ENCODE data around the gene OR4N2. TPM values are rescaled to one million over a fixed set of nuclear protein-coding genes. Genes with fewer than 3 reads are reported as not detected.

OR4N2 gene
- total and polyA plus RNA-seq, 10 of the 15 experiments (the other 5 are each of a cell fraction or from before 2014, with no cell fraction given), result not detected

GRCh38 chr14:19878029-19878642, 74.6 kb downstream of the OR4N2 start:
- DNase-seq (ENCODE audit: low read depth, low spot score) (no peak), FAIRE-seq (no peak), ATAC-seq (no peak)
- H3K27ac ChIP-seq (ENCODE audit: control insufficient read depth, insufficient read depth), result no peak overlapping the region
- H2AFZ ChIP-seq (ENCODE audit: control insufficient read depth, low read depth, low read length), result no peak overlapping the region
- no peak overlapping the region for H3K4me2 ChIP-seq (ENCODE audit: control insufficient read depth, insufficient read depth)
- no peaks in the 10 kb centered on the region for H3K4me1 ChIP-seq (ENCODE audit: control insufficient read depth, insufficient read depth, low read length)
- no TSS peak for BruUV-seq (replicated peaks)
- no peak overlapping the region for H3K4me3 ChIP-seq
- no peaks in the 10 kb centered on the region for H3K36me3 ChIP-seq (ENCODE audit: control insufficient read depth in 2 of 2, insufficient read depth in 2 of 2, low read length in 1 of 2)
- H3K79me2 ChIP-seq (ENCODE audit: control insufficient read depth, insufficient read depth, low read length), result no peaks in the 10 kb centered on the region
- H3K9ac ChIP-seq (ENCODE audit: control insufficient read depth, insufficient read depth, low read length), result no peak overlapping the region
- intact Hi-C loops (cut with micrococcal nuclease; ENCODE audit: unreplicated experiment), result no loop called here
- CTCF ChIA-PET, result no interaction called here
- H3K9me3 ChIP-seq (replicated peaks; ENCODE audit: control insufficient read depth, insufficient read depth, low read length), result no peaks in the 10 kb centered on the region
- no peaks in the 10 kb centered on the region for H4K20me1 ChIP-seq (ENCODE audit: control insufficient read depth, insufficient read depth)
- TF ChIP-seq NR2C1 (IDR thresholded peaks at IDR 0.05) (no peak), ZBTB4 (CRISPR knock-in tag; IDR thresholded peaks at IDR 0.05) (no peak), CTCF (IDR thresholded peaks at IDR 0.05 in 2 of 3, conservative IDR thresholded peaks at IDR 0.05 in 1 of 3; ENCODE audit: control insufficient read depth in 2 of 3, extremely low read depth in 1 of 3, insufficient read depth in 1 of 3, low read depth in 3 of 3, low read length in 3 of 3) (peak in 2 of 3 experiments; percentile 40 to 44; a peak in 3 of 6 replicates), SMC3 (IDR thresholded peaks at IDR 0.05; ENCODE audit: borderline replicate concordance, low read length) (peak; percentile 33; the same call in 1 of the 2 replicates), IKZF2 (IDR thresholded peaks at IDR 0.05) (no peak), RAD21 (IDR thresholded peaks at IDR 0.05; ENCODE audit: insufficient read depth, low read depth, low read length) (peak; percentile 36), MTA3 (IDR thresholded peaks at IDR 0.05; ENCODE audit: borderline replicate concordance, low read length) (no peak), MLLT1 (IDR thresholded peaks at IDR 0.05) (no peak), POLR2AphosphoS2 (IDR thresholded peaks at IDR 0.05; ENCODE audit: low read depth, low read length) (no peak)
- RAD21 ChIA-PET (ENCODE audit: unreplicated experiment), result no interaction called here
- SMC1A ChIA-PET (ENCODE audit: uncharacterized antibody, unreplicated experiment), result no interaction called here
- POLR2A ChIA-PET, result no interaction called here
- H3K27me3 ChIP-seq (replicated peaks in 1 of 2; ENCODE audit: control insufficient read depth in 2 of 2, insufficient read depth in 2 of 2, low read length in 1 of 2), result no peaks in the 10 kb centered on the region
- in situ Hi-C loops (cut with MboI), result no loop called here
